Activated CD8-positive, alpha-beta T cell treated with anti-CD3 and anti-CD28 coated beads for 36 hours (primary cell): ENCODE measurements around the gene HBG1. TPM values are rescaled to one million over a fixed set of nuclear protein-coding genes. Genes with fewer than 3 reads are reported as not detected.
"Not testable (repeated sequence)": the region's sequence is repeated elsewhere in the genome, so short reads cannot be mapped to it uniquely, and the experiment has no call there.

Experiments
- ATAC-seq: fragments of 200-7000 bp; cut with Tn5 transposase; one replicate; pipeline ENCODE4 v1.10.0; 2021; ENCODE audit warnings: mild to moderate bottlenecking, moderate library complexity
- CTCF ChIA-PET: fragments of 350-600 bp; sonication (Branson Sonifier 250); formaldehyde crosslinking; loops from one replicate; lab custom pipeline; 2021; ENCODE audit warnings: antibody characterized with exemption; lab: Charles Lee
- POLR2A ChIA-PET: fragments of 350-600 bp; sonication (Branson Sonifier 250); formaldehyde crosslinking; loops from one replicate; lab custom pipeline; 2021; ENCODE audit warnings: antibody characterized with exemption; lab: Charles Lee
- DNase-seq: peaks from one replicate; pipeline ENCODE4 v3.0.0-alpha.2; 2020
- H3K27ac Mint-ChIP-seq: one replicate; pipeline ENCODE4 v1.8.0; 2021; ENCODE audit warnings: mild to moderate bottlenecking, mixed read lengths
- H3K27me3 Mint-ChIP-seq: one replicate; pipeline ENCODE4 v1.8.0; 2021; ENCODE audit warnings: mixed read lengths
- H3K36me3 Mint-ChIP-seq: one replicate; pipeline ENCODE4 v1.8.0; 2021; ENCODE audit warnings: low read depth, mixed read lengths
- H3K4me1 Mint-ChIP-seq: one replicate; pipeline ENCODE4 v1.8.0; 2021; ENCODE audit warnings: low read depth, mixed read lengths
- H3K4me3 Mint-ChIP-seq: one replicate; pipeline ENCODE4 v1.8.0; 2021; ENCODE audit warnings: mild to moderate bottlenecking, moderate library complexity, mixed read lengths
- H3K9me3 Mint-ChIP-seq: one replicate; pipeline ENCODE4 v1.8.0; 2021; ENCODE audit warnings: mixed read lengths
- intact Hi-C: fragments of 100-400 bp; cut with micrococcal nuclease; formaldehyde crosslinking; loops from one replicate; pipeline ENCODE4 v1.10.0; 2022
- total RNA-seq, 2 experiments: library from RNA; stranded (reverse); gene quantifications; one replicate each; pipeline ENCODE4 v1.2.3, GENCODE V29; 2021
- TF ChIP-seq, protein P1 (sequence below): fragments of 200-600 bp; IDR thresholded peaks from one replicate; pipeline ENCODE4 v1.8.0; 2022; ENCODE audit warnings: antibody characterized with exemption, mild to moderate bottlenecking

The HBG1 gene
- total RNA-seq, 2 experiments from 2014 or later, result not detected

DNA sequence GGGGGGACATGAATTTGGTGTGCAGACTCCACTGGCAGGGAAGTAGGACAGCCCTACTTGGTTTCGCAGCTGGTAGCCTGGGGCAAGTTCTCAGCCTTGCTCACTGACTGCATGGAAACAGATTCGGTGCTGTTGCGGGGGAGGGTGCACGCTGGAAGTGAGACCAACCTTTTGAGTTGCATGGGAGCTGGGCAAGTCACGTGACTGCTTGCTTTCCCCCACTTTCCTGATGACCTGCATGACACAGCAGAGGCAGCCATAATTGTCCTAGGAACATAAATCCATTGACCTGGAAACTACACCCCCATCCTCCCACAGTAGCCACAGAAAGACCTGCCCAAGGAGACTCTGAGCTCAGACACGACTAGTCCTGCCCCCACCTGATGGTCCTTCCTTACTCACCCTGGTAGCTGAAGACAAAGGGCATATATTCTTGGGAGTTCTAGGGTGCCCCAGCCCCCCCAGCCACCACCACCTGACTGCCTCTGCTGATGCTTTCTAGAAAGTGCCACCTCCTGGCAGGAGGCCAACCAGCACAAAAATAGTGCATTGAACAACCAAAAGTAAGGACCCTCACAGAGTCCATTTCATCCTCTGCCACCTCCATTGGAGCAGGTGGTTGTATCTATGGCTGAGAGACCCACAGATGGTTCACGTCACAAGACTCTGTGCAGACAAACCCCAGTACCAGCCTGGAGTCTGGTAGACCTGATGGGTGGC, 9.0 kb upstream of the HBG1 start:
- H3K27ac Mint-ChIP-seq, result no peak overlapping the region
- ATAC-seq (no peak), DNase-seq (no peak)
- POLR2A ChIA-PET, result interaction anchor here (0.7 kb wide), 1 partner anchor 426 kb away, joined by 3 read pairs; no protein-coding TSS in a partner anchor
- H3K4me1 Mint-ChIP-seq, result no peaks in the 10 kb centered on the region
- H3K27me3 Mint-ChIP-seq, result peaks cover 5% of the 10 kb centered on the region
- intact Hi-C loops, result no loop called here
- TF ChIP-seq, protein P1, sequence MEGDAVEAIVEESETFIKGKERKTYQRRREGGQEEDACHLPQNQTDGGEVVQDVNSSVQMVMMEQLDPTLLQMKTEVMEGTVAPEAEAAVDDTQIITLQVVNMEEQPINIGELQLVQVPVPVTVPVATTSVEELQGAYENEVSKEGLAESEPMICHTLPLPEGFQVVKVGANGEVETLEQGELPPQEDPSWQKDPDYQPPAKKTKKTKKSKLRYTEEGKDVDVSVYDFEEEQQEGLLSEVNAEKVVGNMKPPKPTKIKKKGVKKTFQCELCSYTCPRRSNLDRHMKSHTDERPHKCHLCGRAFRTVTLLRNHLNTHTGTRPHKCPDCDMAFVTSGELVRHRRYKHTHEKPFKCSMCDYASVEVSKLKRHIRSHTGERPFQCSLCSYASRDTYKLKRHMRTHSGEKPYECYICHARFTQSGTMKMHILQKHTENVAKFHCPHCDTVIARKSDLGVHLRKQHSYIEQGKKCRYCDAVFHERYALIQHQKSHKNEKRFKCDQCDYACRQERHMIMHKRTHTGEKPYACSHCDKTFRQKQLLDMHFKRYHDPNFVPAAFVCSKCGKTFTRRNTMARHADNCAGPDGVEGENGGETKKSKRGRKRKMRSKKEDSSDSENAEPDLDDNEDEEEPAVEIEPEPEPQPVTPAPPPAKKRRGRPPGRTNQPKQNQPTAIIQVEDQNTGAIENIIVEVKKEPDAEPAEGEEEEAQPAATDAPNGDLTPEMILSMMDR, result no peak
- H3K9me3 Mint-ChIP-seq, result peaks cover 4% of the 10 kb centered on the region
- H3K36me3 Mint-ChIP-seq, result no peaks in the 10 kb centered on the region
- no peak overlapping the region for H3K4me3 Mint-ChIP-seq
- CTCF ChIA-PET, result interaction anchor here (0.6 kb wide), 1 partner anchor 639 kb away, joined by 3 read pairs; no protein-coding TSS in a partner anchor

DNA sequence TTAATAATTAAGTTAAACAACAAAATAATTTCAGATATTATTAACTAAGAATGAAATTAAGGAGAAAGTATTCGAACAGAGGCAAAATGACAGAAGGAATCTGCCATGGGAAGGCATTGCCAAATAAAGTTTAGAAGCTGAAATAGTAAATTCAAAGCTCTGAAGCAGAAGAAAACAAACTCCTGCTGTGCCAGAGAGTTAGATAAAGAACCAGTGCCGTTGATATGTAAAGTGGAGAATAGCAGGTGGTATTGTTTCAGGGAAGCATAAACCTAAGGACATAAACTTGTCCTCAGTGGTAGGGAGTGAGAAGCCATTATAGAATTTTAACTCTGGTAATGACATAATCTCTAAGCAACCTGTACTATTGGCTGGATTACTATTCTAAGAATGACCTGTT, 7.6 kb upstream of the HBG1 start:
- no peak overlapping the region for H3K4me3 Mint-ChIP-seq
- DNase-seq (no peak), ATAC-seq (no peak)
- no peaks in the 10 kb centered on the region for H3K4me1 Mint-ChIP-seq
- intact Hi-C loops, result no loop called here
- H3K36me3 Mint-ChIP-seq, result no peaks in the 10 kb centered on the region
- ChIA-PET POLR2A (no interaction called here), CTCF (no interaction called here)
- no peak overlapping the region for H3K27ac Mint-ChIP-seq
- peaks cover 2% of the 10 kb centered on the region for H3K27me3 Mint-ChIP-seq
- peaks cover 3% of the 10 kb centered on the region for H3K9me3 Mint-ChIP-seq
- TF ChIP-seq, protein P1, result no peak

DNA sequence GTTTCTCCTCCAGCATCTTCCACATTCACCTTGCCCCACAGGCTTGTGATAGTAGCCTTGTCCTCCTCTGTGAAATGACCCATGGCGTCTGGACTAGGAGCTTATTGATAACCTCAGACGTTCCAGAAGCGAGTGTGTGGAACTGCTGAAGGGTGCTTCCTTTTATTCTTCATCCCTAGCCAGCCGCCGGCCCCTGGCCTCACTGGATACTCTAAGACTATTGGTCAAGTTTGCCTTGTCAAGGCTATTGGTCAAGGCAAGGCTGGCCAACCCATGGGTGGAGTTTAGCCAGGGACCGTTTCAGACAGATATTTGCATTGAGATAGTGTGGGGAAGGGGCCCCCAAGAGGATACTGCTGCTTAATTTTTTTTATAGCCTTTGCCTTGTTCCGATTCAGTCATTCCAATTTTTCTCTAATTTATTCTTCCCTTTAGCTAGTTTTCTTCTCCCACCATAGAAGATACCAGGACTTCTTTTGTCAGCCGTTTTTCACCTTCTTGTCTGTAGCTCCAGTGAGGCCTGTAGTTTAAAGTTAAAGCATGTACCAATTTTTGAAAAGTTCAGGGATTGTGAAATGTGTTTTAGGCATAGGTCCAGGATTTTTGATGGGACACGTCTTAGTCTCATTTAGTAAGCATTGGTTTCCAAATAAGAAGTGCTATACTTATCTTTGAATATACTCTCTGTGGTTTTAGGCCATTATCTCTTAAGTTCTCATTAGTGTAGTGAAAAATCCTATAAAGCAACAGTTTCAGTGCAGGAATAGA, 5.2 kb upstream of the HBG1 start, which contains the start of gene HBG2:
Gene HBG2 (minus strand): TSS at position 136 of the 768 bp plus-strand sequence. CDS start 53 bp downstream, at position 83.
- CTCF ChIA-PET, H3K36me3 Mint-ChIP-seq, H3K9me3 Mint-ChIP-seq, DNase-seq, POLR2A ChIA-PET, H3K4me1 Mint-ChIP-seq, H3K4me3 Mint-ChIP-seq, intact Hi-C loops, ATAC-seq, H3K27ac Mint-ChIP-seq, H3K27me3 Mint-ChIP-seq: not testable (repeated sequence)

DNA sequence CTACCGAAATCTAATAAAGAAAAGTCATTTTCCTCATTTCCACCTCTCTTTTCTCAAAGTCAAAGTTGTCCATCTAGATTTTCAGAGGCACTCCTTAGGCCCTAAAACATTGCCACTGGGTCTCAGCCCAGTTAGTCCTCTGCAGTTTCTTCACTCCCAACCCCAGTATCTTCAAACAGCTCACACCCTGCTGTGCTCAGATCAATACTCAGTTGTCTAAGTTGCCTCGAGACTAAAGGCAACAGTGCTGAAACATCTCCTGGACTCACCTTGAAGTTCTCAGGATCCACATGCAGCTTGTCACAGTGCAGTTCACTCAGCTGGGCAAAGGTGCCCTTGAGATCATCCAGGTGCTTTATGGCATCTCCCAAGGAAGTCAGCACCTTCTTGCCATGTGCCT, 4.4 kb upstream of the HBG1 start:
- POLR2A ChIA-PET, H3K4me1 Mint-ChIP-seq, H3K27me3 Mint-ChIP-seq, CTCF ChIA-PET, H3K4me3 Mint-ChIP-seq, H3K36me3 Mint-ChIP-seq, H3K27ac Mint-ChIP-seq, ATAC-seq, intact Hi-C loops, DNase-seq, H3K9me3 Mint-ChIP-seq: not testable (repeated sequence)

DNA sequence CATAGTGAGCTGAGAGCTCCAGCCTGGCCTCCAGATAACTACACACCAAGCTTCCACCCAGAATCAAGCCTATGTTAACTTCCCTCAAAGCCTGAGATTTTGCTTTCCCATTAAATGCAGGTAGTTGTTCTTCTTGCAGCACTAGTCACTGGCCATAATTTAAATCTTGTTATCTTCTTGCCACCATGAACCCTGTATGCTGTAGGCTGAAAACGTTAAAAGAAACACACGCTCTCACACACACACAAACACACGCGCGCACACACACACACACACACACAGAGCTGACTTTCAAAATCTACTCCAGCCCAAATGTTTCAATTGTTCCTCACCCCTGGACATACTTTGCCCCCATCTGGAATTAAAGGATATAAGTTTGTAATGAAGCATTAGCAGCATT, 3.8 kb upstream of the HBG1 start:
- ATAC-seq, H3K9me3 Mint-ChIP-seq, H3K27ac Mint-ChIP-seq, intact Hi-C loops, H3K4me3 Mint-ChIP-seq, H3K4me1 Mint-ChIP-seq, H3K36me3 Mint-ChIP-seq, DNase-seq, CTCF ChIA-PET, POLR2A ChIA-PET, H3K27me3 Mint-ChIP-seq: not testable (repeated sequence)

DNA sequence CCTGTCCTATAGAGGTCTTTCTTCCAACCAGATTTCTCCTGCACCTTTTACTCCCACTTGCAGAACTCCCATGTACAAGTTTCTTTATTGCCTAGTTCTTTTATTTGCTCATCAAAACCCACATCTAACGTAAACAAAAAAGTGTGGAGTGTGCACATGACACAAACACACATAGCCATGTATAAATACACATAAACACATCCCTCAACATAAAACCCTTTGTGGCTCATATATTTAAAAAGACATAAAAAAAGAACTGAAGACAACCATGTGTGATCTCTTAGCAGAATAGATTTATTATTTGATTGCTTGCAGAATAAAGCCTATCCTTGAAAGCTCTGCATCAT, 3.2 kb upstream of the HBG1 start:
- Mint-ChIP-seq H3K36me3 (no peaks in the 10 kb centered on the region), H3K27ac (no peak overlapping the region), H3K27me3 (peaks cover 2% of the 10 kb centered on the region), H3K4me3 (no peak overlapping the region), H3K4me1 (no peaks in the 10 kb centered on the region), H3K9me3 (no peaks in the 10 kb centered on the region)
- POLR2A ChIA-PET, result interaction anchor here (1.4 kb wide), 1 partner anchor 10 kb away, joined by 3 read pairs; no protein-coding TSS in a partner anchor
- intact Hi-C loops, result no loop called here
- TF ChIP-seq, protein P1, result no peak
- CTCF ChIA-PET, result no interaction called here
- no peak for ATAC-seq
- no peak for DNase-seq
